Non-pigmented ciliary epithelial cell (primary cell): Measurements from ENCODE around the gene RSAD2.
"Not testable (repeated sequence)": the region's sequence is repeated elsewhere in the genome, so short reads cannot be mapped to it uniquely, and the experiment has no call there.

Source experiments
- DNase-seq: peaks from one replicate; pipeline ENCODE4 v3.0.0-alpha.2; 2010; ENCODE audit warnings: low read depth

Gene RSAD2

GRCh38 chr2:6864923-6865345 lies 12.6 kb upstream of the RSAD2 start:
- DNase-seq, result no peak

DNA sequence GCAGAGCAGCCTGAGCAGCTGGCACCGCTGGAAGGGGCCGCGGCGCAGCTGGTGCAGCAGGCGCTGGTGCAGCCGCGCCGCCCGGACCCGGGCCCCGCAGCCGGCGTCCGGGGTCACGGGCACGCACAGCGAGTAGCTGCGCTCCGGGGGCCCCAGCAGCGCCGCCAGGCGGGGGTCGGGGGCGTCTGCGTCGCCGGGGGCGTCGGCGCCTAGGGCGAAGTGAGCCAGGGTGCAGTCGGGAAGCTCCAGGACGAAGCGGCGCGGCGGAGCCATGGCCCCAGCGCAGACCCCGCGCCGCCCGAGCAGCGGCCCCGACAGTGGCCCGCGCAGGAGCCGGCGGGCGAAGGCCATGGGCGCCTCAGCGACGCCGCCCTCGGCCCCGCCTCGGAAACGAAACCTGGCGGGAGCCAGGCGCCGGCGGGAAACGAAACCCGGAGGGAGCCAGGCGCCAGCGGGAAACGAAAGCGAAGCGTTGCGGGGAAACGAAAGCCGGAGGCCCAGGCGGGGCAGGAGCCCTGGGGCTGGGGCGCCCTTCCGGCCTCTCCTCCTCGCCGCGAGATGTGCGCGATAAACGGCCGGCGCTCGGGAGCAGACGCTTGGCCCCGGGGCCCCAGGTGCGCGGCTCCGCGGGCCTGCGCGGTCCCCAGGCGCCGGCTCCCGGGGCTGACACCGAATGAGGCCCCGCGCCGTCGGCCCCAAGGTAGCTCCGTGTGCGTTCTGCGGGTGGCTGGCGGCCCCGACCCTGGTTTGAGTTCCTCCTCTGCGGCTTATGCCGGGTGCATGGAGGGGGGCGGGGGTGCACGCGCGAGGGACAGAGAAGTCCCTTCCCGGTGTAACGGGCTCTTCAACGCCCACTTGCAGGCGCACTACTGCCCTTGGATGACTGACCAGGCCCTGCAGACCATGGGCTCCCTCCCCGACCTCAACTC lies 12.0 kb upstream of the RSAD2 start, which contains the start of gene CMPK2:
Gene CMPK2 (minus strand): TSS at position 562 of the 929 bp plus-strand sequence. CDS start 211 bp downstream, at position 351.
- DNase-seq, result no peak

GRCh38 chr2:6866275-6866671 lies 11.3 kb upstream of the RSAD2 start:
- DNase-seq, result no peak

GRCh38 chr2:6866982-6867381 lies 10.6 kb upstream of the RSAD2 start:
- DNase-seq, result no peak

GRCh38 chr2:6872394-6872793 lies 5.2 kb upstream of the RSAD2 start:
- no peak for DNase-seq

DNA sequence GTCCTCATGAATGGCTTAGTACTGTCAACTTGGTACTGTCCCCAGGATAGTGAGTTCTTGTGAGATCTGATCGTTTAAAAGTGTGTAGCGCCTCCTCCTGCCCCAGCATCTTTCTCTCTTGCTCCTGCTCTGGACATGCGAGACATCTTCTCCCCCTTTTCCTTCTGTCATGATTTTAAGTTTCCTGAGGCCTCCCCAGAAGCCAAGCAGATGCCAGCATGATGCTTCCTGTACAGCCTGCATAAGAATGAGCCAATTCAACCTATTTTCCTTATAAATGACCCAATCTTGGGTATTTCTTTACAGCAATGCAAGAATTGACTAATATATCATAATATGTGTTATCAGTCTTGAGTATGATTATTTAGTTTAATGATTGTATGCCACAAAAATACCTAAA lies 3.5 kb upstream of the RSAD2 start:
- no peak for DNase-seq

GRCh38 chr2:6876309-6876708 lies 1.3 kb upstream of the RSAD2 start:
- DNase-seq, result no peak

GRCh38 chr2:6878549-6878948 lies 972 bp downstream of the RSAD2 start:
- DNase-seq, result no peak

- DNase-seq, result no peak
Observed at GRCh38 chr2:6879011-6879410, 1.4 kb downstream of the RSAD2 start.

DNA sequence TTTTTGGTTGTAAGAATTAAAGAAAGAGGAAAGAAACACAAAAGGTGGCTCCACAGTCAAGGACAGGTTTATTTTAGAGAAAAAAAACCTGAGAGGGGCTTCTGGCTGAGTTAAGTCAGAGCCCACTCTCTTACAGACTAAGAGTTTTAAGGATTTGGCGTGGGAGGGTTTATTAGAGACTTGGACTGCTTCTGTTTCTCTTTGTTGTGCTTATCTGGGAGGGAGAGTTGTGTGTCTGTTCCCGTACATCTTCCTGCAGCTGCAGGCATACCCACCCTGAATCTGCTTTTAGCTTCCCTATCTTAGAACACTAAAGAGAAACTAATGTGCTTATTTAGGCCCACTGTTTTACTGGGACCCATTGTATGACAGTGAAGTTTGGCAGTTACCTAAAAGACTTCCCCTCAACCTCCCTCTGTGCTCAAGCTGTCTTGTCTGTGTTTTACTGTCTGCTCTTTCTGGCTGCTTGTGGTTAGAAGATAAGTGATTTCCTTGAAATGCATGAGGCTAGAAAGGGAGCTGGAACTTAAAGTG lies 2.7 kb downstream of the RSAD2 start:
- no peak for DNase-seq

DNA sequence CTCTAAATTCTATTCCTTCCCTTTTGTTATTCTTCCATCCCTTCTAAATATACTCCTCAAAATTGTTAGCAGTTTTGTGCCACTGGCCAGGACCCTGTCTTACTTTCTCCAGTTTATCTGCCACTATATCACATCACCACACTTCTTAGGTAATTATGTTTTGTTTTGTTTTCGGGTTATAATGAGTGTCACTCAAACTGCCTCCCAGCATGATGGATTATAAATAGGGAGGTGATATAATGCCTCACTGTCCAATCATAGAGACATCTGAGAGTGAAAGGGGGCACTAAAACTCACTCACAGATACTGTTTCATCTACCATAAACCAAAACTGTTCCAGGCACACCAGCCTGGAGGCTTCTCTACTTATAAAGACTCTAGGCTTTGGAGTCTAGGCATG lies 3.5 kb downstream of the RSAD2 start:
- no peak for DNase-seq

DNA sequence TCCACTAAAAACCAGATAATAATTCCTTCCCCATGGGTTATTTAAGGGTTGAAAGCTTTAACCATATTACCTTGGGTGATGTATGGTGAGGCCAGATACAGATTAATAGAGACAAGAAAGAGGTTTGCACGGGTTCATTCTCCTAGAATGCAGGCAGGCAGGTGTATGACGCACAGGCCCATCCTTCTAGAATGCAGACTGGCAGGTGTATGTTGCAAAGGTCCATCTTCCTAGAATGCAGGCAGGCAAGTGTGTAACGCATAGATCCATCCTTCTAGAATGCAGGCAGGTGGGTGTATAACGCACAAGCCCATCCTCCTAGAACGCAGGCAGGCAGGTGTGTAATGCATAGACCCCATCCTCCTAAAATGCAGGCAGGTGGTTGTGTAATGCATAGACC lies 3.9 kb downstream of the RSAD2 start:
- DNase-seq, result no peak

GRCh38 chr2:6883448-6884122 lies 6.0 kb downstream of the RSAD2 start:
- no peak for DNase-seq

DNA sequence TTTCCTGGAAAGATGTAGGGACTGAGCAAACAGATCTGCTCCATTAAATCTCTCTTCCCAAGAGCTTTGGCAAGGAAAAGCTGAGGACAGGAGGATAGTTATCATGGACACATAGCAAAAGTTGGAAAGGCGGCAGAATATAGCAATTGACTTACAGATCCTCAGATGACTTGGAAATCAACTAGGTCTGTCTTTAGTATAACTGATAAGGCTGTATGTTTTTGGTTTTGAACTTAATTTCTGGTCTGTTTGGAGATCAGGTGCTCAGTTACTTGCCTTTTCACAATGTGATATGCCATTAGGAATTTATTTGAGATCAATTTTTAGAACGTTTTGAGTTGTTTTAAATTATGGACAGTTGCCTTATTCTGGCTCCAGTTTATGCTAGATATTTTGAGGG lies 8.0 kb downstream of the RSAD2 start:
- DNase-seq, result no peak

- DNase-seq, result no peak
Observed at GRCh38 chr2:6885968-6886367, 8.4 kb downstream of the RSAD2 start.

- no peak for DNase-seq
Observed at GRCh38 chr2:6887751-6888192, 10.2 kb downstream of the RSAD2 start.

- no peak for DNase-seq
Observed at GRCh38 chr2:6888724-6889123, 11.1 kb downstream of the RSAD2 start.

GRCh38 chr2:6893876-6894482 lies 16.4 kb downstream of the RSAD2 start:
- no peak for DNase-seq

DNA sequence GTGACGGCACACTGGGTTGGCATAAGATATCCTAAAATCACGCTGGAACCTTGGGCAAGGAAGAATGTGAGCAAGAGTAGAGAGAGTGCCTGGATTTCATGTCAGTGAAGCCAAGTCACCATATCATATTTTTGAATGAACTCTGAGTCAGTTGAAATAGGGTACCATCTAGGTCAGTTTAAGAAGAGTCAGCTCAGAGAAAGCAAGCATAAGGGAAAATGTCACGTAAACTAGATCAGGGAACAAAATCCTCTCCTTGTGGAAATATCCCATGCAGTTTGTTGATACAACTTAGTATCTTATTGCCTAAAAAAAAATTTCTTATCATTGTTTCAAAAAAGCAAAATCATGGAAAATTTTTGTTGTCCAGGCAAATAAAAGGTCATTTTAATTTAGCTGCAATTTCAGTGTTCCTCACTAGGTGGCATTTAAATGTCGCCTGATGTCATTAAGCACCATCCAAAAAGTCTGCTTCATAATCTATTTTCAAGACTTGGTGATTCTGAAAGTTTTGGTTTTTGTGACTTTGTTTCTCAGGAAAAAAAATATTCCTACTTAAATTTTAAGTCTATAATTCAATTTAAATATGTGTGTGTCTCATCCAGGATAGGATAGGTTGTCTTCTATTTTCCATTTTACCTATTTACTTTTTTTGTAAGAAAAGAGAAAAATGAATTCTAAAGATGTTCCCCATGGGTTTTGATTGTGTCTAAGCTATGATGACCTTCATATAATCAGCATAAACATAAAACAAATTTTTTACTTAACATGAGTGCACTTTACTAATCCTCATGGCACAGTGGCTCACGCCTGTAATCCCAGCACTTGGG lies 19.6 kb downstream of the RSAD2 start:
- no peak for DNase-seq

DNA sequence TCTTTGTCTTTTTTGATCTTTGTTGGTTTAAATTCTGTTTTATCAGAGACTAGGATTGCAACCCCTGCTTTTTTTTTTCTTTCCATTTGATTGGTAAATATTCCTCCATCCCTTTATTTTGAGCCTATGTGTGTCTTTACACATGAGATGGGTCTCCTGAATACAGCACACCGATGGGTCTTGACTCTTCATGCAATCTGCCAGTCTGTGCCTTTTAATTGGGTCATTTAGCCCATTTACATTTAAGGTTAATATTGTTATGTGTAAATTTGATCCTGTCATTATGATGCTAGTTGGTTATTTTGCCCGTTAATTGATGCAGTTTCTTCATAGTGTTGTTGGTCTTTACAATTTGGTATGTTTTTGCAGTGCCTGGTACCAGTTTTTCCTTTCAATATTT lies 25.0 kb downstream of the RSAD2 start:
- DNase-seq, result not testable (repeated sequence)

DNA sequence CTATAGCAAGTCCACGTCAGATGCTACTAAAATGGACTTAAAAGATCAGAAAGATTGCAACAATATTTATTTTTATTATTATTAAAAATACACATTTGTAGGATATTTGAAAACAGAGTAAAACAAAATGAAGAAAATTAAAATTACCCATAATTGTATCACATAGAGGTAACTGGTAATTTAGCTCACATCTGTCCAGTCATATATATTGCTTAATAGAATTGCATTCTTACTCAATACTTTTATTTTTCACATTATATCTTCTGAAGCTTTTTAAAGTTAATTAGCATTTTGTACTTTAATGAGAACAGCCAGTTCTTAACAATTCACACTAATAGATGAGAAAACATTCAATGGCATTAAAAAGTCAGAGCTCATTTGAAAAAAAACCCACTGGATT lies 28.1 kb downstream of the RSAD2 start:
- no peak for DNase-seq
